HepG2 (cell line): ENCODE results near the gene MPZ. TPM values are rescaled to one million over a fixed set of nuclear protein-coding genes. Genes with fewer than 3 reads are reported as not detected.

Source experiments
- BCL6 ChIP-seq: IDR thresholded peaks from 2 replicates; pipeline ENCODE4 v1.6.1; 2016; ENCODE audit warnings: missing genetic modification reagents, missing compliant biosample characterization
- BRCA1 ChIP-seq: sonication (generic); formaldehyde crosslinking; IDR thresholded peaks from 2 replicates; pipeline ENCODE4 v1.4.0; 2020; ENCODE audit warnings: missing genetic modification reagents
- FOXO1 ChIP-seq: sonication (generic); formaldehyde crosslinking; IDR thresholded peaks from 2 replicates; pipeline ENCODE4 v1.4.0; 2020; ENCODE audit warnings: missing genetic modification reagents
- FOXO4 ChIP-seq: sonication (generic); formaldehyde crosslinking; conservative IDR thresholded peaks from 2 replicates; pipeline ENCODE4 v1.8.1; 2023; ENCODE audit warnings: missing genetic modification reagents
- GATAD1 ChIP-seq: IDR thresholded peaks from 2 replicates; pipeline ENCODE4 v1.6.1; 2016; ENCODE audit warnings: missing genetic modification reagents, missing compliant biosample characterization
- GMEB1 ChIP-seq: sonication (generic); formaldehyde crosslinking; IDR thresholded peaks from 2 replicates; pipeline ENCODE4 v1.5.1; 2020; ENCODE audit warnings: missing genetic modification reagents, mild to moderate bottlenecking, borderline replicate concordance
- HINFP ChIP-seq: sonication (generic); formaldehyde crosslinking; IDR thresholded peaks from 2 replicates; pipeline ENCODE4 v1.4.0; 2020; ENCODE audit warnings: low read depth, mild to moderate bottlenecking, missing genetic modification reagents
- KLF15 ChIP-seq: sonication (generic); formaldehyde crosslinking; IDR thresholded peaks from 2 replicates; pipeline ENCODE4 v1.8.1; 2023; ENCODE audit warnings: borderline replicate concordance, mild to moderate bottlenecking, inconsistent platforms, missing genetic modification reagents, mixed read lengths
- SNAPC2 ChIP-seq: sonication (generic); formaldehyde crosslinking; IDR thresholded peaks from 2 replicates; pipeline ENCODE4 v1.8.1; 2022; ENCODE audit warnings: mild to moderate bottlenecking, missing genetic modification reagents
- UBTF ChIP-seq: sonication (generic); formaldehyde crosslinking; IDR thresholded peaks from 2 replicates; pipeline ENCODE4 v1.4.0; 2020; ENCODE audit warnings: mild to moderate bottlenecking, missing genetic modification reagents
- ZBTB46 ChIP-seq: sonication (generic); formaldehyde crosslinking; IDR thresholded peaks from 2 replicates; pipeline ENCODE4 v1.4.0; 2020; ENCODE audit warnings: mild to moderate bottlenecking, missing genetic modification reagents, borderline replicate concordance
- ZNF343 ChIP-seq: sonication (generic); formaldehyde crosslinking; IDR thresholded peaks from 2 replicates; pipeline ENCODE4 v1.4.0; 2020; ENCODE audit warnings: mild to moderate bottlenecking, missing genetic modification reagents
- ZNF414 ChIP-seq: sonication (generic); formaldehyde crosslinking; IDR thresholded peaks from 2 replicates; pipeline ENCODE4 v1.5.0; 2020; ENCODE audit warnings: missing genetic modification reagents
- ZNF446 ChIP-seq: sonication (generic); formaldehyde crosslinking; IDR thresholded peaks from 2 replicates; pipeline ENCODE4 v1.5.0; 2020; ENCODE audit warnings: mild to moderate bottlenecking, missing genetic modification reagents
- ZNF772 ChIP-seq: sonication (generic); formaldehyde crosslinking; IDR thresholded peaks from 2 replicates; pipeline ENCODE4 v1.5.0; 2020; ENCODE audit warnings: mild to moderate bottlenecking, missing genetic modification reagents
- ZNF878 ChIP-seq: sonication (generic); formaldehyde crosslinking; IDR thresholded peaks from 2 replicates; pipeline ENCODE4 v1.8.1; 2023; ENCODE audit warnings: mild to moderate bottlenecking, missing genetic modification reagents, moderate library complexity
- ZSCAN30 ChIP-seq: sonication (generic); formaldehyde crosslinking; IDR thresholded peaks from 2 replicates; pipeline ENCODE4 v1.5.0; 2020; ENCODE audit warnings: mild to moderate bottlenecking, missing genetic modification reagents
- ZSCAN5A ChIP-seq: sonication (generic); formaldehyde crosslinking; IDR thresholded peaks from 2 replicates; pipeline ENCODE4 v1.8.0; 2022; ENCODE audit warnings: mild to moderate bottlenecking, missing genetic modification reagents, borderline replicate concordance
- polyA plus RNA-seq, 8 experiments: library from polyadenylated mRNA; depleted of rRNA in 3 of 8; stranded (reverse) in 7 of 8; unstranded in 1 of 8; fragments of >200 nt; fragmentation: Illumina TruSeq in 4 of 8; extraction: Trizol in 4 of 8; gene quantifications; 2 replicates each; pipeline versions ENCODE4 v1.2.1 to v1.2.3, GENCODE V29; 2011 to 2016; ENCODE audit warnings: low read depth in 4 of 8, missing spikeins in 1 of 8, mixed read lengths in 1 of 8; ENCODE audit not compliant: insufficient read depth in 1 of 8
- total RNA-seq, 5 experiments: library from RNA; depleted of rRNA; stranded (reverse); fragments of >200 nt; fragmentation: Illumina TruSeq; extraction: Trizol; gene quantifications; 2 replicates each; pipeline ENCODE4 v1.2.3, GENCODE V29; 2016; ENCODE audit warnings: low read depth in 1 of 5

Gene MPZ
- total and polyA plus RNA-seq, 2 of the 13 experiments (the other 11 are each of a cell fraction or from before 2014, with no cell fraction given): 18.3 to 24.6 TPM

GRCh38 chr1:161313554-161314200 lies 3.9 kb upstream of the MPZ start (continued):
- TF ChIP-seq ZSCAN5A: 0 out of 2 replicates have a peak, but pooled peaks have one; percentile 26
- no peak for TF ChIP-seq FOXO4 (CRISPR knock-in tag)
- no peak for TF ChIP-seq KLF15
- peak; percentile 39; the same call in 1 of the 2 replicates for TF ChIP-seq ZNF446 (CRISPR knock-in tag)
- no peak for TF ChIP-seq HINFP (CRISPR knock-in tag)
- TF ChIP-seq ZNF343 (CRISPR knock-in tag): no peak
- no peak for TF ChIP-seq BCL6
- TF ChIP-seq ZNF772 (CRISPR knock-in tag): 0 out of 2 replicates have a peak, but pooled peaks have one; percentile 17
- TF ChIP-seq ZNF414 (CRISPR knock-in tag): no peak
- TF ChIP-seq ZSCAN30: no peak
- TF ChIP-seq SNAPC2 (CRISPR knock-in tag): no peak
- TF ChIP-seq FOXO1 (CRISPR knock-in tag): no peak
- 0 out of 2 replicates have a peak, but pooled peaks have one; percentile 2 for TF ChIP-seq BRCA1
- TF ChIP-seq ZNF878 (CRISPR knock-in tag): no peak
- no peak for TF ChIP-seq GMEB1
- no peak for TF ChIP-seq ZBTB46 (CRISPR knock-in tag)
- TF ChIP-seq GATAD1 (CRISPR knock-in tag): no peak
- TF ChIP-seq UBTF: no peak
